Activated CD4-positive, alpha-beta T cell treated with anti-CD3 and anti-CD28 coated beads, Interleukin-10, Interleukin-2, amounts not matched to agents 100 ng/mL and 50 ng/mL, durations not matched to agents 16 hours and 8 hours (primary cell): ENCODE results near the gene IKZF1.

Source experiments
- DNase-seq: peaks from one replicate; pipeline ENCODE4 v3.0.0-alpha.2; 2020

IKZF1 gene

GRCh38 chr7:50284296-50284695 is 20.2 kb upstream of the IKZF1 start:
- DNase-seq, result no peak

- DNase-seq, result no peak
Observed at GRCh38 chr7:50285269-50285668, 19.2 kb upstream of the IKZF1 start.

GRCh38 chr7:50287129-50287528 is 17.4 kb upstream of the IKZF1 start:
- DNase-seq, result no peak

GRCh38 chr7:50292165-50292757 is 12.3 kb upstream of the IKZF1 start:
- no peak for DNase-seq

GRCh38 chr7:50292763-50293162 is 11.8 kb upstream of the IKZF1 start:
- DNase-seq, result no peak

GRCh38 chr7:50293509-50294179 is 10.9 kb upstream of the IKZF1 start:
- no peak for DNase-seq

GRCh38 chr7:50295133-50295532 is 9.4 kb upstream of the IKZF1 start:
- DNase-seq, result no peak

GRCh38 chr7:50296799-50297198 is 7.7 kb upstream of the IKZF1 start:
- DNase-seq, result no peak

GRCh38 chr7:50298811-50299562 is 5.5 kb upstream of the IKZF1 start:
- no peak for DNase-seq

GRCh38 chr7:50300336-50300735 is 4.2 kb upstream of the IKZF1 start:
- no peak for DNase-seq

GRCh38 chr7:50302486-50303334 is 1.8 kb upstream of the IKZF1 start:
- no peak for DNase-seq

GRCh38 chr7:50303335-50304128 is 984 bp upstream of the IKZF1 start:
- DNase-seq, result no peak

GRCh38 chr7:50304911-50305582 is 531 bp downstream of the IKZF1 start:
- DNase-seq, result peak; percentile 85

GRCh38 chr7:50305583-50306493 is 1.3 kb downstream of the IKZF1 start:
- no peak for DNase-seq

GRCh38 chr7:50306494-50307367 is 2.2 kb downstream of the IKZF1 start:
- DNase-seq, result peak; percentile 66

GRCh38 chr7:50307368-50308032 is 3.0 kb downstream of the IKZF1 start:
- DNase-seq, result peak; percentile 86

- DNase-seq, result no peak
Observed at GRCh38 chr7:50308203-50308531, 3.7 kb downstream of the IKZF1 start.

GRCh38 chr7:50308532-50309385 is 4.2 kb downstream of the IKZF1 start:
- DNase-seq, result peak; percentile 86
